Thyroid gland (tissue), 4 donors: ENCODE results near the gene CCL8.

Experiments
- POLR2A ChIP-seq, 2 donors: fragments of 450-650 bp; IDR thresholded peaks; one replicate each; pipeline ENCODE4 v1.6.1; 2017; ENCODE audit warnings: antibody characterized with exemption in 2 of 2, mild to moderate bottlenecking in 2 of 2, moderate library complexity in 1 of 2
- TF ChIP-seq, protein P1 (sequence below), 6 experiments: fragments of 200-600 bp in 3 of 6; fragments of 450-650 bp in 3 of 6; sonication (generic) in 3 of 6; IDR thresholded peaks; one replicate each; pipeline ENCODE4 v1.5.1; 2016 to 2019; ENCODE audit warnings: antibody characterized with exemption in 6 of 6, mild to moderate bottlenecking in 2 of 6, inconsistent platforms in 1 of 6, moderate library complexity in 1 of 6

DNA sequence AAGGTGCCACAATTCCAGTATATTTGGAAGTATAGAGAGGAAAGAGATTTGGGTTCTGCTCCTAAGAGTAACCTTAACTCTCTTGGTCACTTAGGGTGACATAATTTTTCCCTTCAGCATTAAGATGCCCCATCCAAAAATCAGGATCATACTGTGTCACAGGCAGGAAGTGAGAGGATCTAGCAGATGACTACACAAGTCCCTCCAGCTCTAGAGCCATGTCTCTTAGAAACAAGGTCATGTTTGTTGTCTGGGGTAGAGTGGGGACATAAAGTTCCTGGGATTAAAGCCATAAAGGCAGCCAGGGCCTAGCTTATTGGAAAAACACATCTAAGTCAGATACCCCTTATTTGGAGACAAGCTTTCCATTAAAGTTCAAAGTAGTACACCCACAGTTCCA lies 2.7 kb downstream of the CCL8 start:
- TF ChIP-seq, protein P1, sequence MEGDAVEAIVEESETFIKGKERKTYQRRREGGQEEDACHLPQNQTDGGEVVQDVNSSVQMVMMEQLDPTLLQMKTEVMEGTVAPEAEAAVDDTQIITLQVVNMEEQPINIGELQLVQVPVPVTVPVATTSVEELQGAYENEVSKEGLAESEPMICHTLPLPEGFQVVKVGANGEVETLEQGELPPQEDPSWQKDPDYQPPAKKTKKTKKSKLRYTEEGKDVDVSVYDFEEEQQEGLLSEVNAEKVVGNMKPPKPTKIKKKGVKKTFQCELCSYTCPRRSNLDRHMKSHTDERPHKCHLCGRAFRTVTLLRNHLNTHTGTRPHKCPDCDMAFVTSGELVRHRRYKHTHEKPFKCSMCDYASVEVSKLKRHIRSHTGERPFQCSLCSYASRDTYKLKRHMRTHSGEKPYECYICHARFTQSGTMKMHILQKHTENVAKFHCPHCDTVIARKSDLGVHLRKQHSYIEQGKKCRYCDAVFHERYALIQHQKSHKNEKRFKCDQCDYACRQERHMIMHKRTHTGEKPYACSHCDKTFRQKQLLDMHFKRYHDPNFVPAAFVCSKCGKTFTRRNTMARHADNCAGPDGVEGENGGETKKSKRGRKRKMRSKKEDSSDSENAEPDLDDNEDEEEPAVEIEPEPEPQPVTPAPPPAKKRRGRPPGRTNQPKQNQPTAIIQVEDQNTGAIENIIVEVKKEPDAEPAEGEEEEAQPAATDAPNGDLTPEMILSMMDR (IDR thresholded peaks at IDR 0.05), result no peak
- no peak for TF ChIP-seq POLR2A (IDR thresholded peaks at IDR 0.05)
